GM18498 (cell line): Measurements from ENCODE around the gene M1AP.
"Not testable (repeated sequence)": the region's sequence is repeated elsewhere in the genome, so short reads cannot be mapped to it uniquely, and the experiment has no call there.

Experiments
- ATAC-seq: cut with Tn5 transposase; IDR thresholded peaks from one replicate; pipeline ENCODE4 v1.9.1; 2021; ENCODE audit warnings: mild to moderate bottlenecking, moderate library complexity; ENCODE audit not compliant: unreplicated experiment

Gene M1AP

DNA sequence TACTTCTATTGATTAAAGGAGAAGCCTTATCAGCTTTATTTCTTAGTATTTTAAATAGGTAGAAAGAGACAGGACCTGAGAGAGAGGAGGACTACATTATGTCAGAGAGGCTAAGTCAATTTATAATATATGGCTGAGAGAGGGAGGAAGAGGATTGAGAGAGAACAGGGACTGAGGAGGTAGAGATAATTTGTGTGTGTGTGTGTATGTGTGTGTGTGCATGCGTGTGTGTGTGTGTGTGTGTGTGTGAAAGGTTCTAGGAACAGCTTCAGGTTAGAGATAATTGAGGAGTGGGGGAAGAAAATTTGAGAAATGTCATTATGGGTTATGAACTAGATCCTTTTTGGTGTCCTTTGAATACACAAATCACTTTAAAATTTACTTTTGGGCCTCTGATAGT lies 78.4 kb downstream of the M1AP start:
- no peak for ATAC-seq

DNA sequence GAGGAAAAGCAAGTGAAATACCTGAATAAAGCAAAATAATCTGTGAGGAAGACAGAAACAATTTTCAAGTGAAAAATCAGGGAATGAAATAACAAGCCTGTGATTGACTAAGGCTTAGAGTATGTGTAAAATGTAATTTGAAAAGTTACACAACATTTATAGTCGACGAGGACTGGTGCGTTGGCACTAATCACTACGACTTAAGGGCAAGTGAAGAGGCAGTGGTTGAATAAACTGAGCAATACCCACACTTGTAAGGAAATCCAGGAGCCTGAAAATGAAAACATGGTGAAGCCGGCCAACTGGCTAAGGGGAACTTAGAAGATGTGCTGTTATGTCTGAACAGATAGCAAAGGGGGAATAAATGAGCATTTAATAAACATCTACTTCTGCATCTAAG lies 80.2 kb downstream of the M1AP start:
- no peak for ATAC-seq

- ATAC-seq: no peak
These were observed 81.4 kb downstream of the M1AP start for GRCh38 chr2:74566754-74567085.

- no peak for ATAC-seq
These were observed 81.9 kb downstream of the M1AP start for GRCh38 chr2:74566076-74566753.

- no peak for ATAC-seq
These were observed 83.9 kb downstream of the M1AP start for GRCh38 chr2:74564222-74564621.

DNA sequence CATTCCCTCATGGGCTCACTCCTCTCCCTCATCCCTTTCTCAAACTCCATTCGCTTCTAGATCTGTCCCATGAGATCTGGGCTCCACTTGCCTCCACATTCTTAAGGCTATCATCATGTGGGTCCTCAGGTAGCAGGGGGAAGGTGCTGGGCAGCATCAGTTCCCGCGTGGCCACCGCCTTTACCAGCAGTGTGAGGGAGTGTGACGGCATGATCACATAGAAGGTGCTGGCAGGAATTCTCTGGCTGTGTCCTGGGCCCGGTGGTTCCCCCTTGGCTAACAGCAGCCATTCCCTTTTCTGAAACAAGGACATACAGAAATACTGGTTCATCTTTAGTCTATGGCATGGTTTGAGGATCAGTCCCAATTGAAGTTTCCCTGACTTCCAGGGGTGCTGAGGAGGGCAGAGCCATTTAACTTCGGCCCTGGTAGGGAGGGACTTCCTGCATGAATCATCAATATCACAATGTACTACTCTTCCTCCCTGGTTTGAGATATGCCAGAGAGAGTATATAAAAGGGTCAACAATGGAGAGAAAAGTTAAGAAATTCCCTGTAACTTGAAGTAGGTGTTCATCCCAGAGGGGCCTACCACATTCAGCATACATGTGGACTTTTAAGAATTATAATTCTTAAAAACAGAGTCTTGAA lies 85.9 kb downstream of the M1AP start:
- no peak for ATAC-seq

DNA sequence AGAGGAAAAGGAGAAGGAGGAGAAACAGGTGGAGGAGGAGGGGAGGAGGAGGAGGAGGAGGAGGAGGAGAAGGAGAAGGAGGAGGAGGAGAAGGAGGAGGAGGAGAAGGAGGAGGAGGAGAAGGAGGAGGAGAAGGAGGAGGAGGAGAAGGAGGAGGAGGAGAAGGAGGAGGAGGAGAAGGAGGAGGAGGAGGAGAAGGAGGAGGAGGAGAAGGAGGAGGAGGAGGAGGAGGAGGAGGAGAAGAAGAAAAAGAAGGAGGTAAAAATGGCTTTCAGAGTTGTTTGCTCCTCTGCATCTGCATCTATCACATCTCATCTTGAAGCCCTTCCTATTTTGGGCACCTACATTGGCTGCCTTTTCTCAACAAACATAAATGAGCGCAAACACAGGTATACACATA lies 87.1 kb downstream of the M1AP start:
- ATAC-seq: not testable (repeated sequence)

- ATAC-seq: no peak
These were observed 87.5 kb downstream of the M1AP start for GRCh38 chr2:74560591-74560990.

- no peak for ATAC-seq
These were observed 88.2 kb downstream of the M1AP start for GRCh38 chr2:74559912-74560311.

DNA sequence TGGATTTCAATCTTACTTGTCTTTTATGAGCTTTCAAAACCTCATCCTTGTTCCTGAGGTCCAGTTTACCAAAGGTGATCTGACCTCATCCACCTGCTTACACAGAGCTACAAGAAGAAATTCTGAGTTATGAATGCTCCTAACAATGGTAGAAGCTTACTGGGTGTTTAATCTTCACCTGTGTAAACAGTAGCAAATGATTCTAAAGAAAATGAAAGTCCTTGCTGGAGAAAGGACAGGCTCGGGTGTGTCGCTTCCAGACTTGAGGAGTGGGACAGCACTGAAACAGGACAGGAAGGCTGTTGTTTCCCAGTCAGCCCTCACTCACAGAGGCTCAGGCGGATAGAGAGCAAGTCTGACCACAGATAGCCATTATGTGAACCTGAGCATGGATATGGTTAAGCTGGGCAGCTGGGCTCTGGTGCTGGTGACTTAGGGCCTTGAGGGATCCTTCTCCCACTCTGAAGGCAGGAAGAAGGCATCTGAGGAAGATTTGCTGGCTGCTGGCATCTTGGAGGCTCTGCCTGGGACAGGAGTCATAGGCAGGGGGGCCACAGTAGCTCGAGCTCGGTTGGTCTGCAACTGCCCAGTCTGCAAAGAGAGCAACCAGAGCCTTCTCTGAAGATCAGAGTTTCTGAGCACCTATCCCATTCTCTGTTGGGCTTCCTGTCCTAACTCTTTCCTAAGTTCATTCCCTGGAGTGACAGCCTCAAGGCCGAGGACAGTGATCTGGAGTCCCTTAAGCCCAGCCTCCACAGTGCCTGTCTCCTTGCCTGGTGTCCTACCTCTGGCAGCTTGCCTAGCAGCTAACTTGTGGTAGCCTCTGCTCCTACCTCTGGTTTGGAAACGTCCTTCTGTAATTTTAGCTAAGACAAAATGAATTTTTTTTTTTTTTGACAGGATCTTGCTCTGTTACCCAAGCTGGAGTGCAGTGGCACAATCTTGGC lies 89.6 kb downstream of the M1AP start:
- ATAC-seq: no peak

DNA sequence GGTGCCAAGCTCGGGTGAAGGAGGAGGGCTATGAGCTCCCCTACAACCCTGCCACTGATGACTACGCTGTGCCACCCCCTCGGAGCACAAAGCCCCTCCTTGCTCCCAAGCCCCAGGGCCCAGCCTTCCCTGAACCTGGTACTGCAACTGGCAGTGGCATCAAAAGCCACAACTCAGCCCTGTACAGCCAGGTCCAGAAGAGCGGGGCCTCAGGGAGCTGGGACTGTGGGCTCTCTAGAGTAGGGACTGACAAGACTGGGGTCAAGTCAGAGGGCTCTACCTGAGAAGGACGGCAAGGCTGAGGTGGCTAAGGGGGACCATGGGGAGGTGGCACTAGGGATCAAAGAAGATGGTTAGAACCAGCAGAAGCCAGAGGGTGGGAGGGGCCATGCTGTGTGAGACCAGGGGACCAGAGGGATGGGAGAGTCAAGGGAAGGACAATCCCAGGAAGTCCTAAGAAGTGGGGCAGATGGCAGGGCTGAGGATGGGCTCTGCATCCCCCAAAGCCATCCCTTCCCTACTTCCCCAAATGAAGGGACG lies 91.2 kb downstream of the M1AP start:
- no peak for ATAC-seq

GRCh38 chr2:74556159-74556558 lies 92.0 kb downstream of the M1AP start:
- no peak for ATAC-seq

DNA sequence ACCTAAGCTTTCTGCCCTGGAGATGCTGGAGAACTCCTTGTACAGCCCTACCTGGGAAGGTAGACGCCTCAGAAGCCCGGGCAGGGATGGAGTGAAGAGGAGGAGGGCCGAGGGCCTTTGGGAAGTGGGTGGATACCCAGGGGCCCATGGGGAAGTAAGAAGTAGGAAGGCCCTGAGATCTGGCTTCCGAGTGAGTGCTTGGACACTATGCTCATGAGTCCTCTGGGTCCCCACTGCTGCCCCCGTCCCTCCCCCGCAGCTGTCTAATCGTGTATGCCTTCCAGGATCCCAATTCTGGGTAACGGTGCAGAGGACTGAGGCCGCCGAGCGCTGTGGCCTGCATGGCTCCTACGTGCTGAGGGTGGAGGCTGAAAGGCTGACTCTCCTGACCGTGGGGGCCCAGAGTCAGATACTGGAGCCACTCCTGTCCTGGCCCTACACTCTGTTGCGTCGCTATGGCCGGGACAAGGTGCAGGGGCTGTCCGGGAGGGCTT lies 92.5 kb downstream of the M1AP start:
- ATAC-seq: no peak

DNA sequence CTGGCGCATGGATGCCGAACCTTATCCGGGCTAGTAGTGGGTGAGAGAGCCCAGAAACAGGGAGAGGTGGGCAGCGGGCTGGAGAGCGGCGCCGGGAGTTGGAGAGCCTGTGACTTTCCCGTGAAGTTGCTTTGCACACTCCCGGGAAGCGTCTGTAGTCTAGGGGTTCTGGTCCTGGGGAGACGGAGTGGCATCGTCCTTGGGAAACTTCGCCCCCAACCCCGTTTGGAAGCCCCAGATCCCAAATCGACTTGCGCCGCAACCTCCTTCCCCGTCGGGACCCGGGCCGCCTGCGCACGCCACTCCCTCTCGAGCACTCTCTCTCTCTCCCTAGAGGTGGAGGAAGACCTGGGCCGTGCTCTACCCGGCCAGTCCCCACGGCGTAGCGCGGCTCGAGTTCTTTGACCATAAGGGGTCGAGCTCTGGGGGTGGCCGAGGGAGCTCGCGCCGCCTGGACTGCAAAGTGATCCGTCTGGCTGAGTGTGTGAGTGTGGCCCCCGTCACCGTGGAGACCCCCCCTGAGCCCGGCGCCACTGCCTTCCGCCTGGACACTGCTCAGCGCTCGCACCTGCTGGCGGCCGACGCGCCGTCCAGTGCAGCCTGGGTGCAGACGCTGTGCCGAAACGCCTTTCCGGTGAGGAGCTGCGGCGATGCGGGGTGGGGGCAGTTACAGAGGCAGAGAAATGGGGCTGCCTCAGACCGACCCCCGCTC lies 93.2 kb downstream of the M1AP start:
- ATAC-seq: peak; percentile 50

- ATAC-seq: peak; percentile 61
These were observed 94.0 kb downstream of the M1AP start, which contains the start of the genes DOK1 and LOXL3 for GRCh38 chr2:74553892-74554819. Gene DOK1, plus strand, starts transcription at chr2:74554720. Its CDS starts 35 bp downstream, at chr2:74554755. Gene LOXL3, minus strand, starts transcription at chr2:74553942. Its CDS starts 1,308 bp downstream, at chr2:74552634.

- no peak for ATAC-seq
These were observed 95.0 kb downstream of the M1AP start for GRCh38 chr2:74552914-74553811.

- ATAC-seq: peak; percentile 13
These were observed 95.9 kb downstream of the M1AP start for GRCh38 chr2:74551942-74552913.
